ENCODE measurements around the gene RPL15.

RPL15 gene

DNA sequence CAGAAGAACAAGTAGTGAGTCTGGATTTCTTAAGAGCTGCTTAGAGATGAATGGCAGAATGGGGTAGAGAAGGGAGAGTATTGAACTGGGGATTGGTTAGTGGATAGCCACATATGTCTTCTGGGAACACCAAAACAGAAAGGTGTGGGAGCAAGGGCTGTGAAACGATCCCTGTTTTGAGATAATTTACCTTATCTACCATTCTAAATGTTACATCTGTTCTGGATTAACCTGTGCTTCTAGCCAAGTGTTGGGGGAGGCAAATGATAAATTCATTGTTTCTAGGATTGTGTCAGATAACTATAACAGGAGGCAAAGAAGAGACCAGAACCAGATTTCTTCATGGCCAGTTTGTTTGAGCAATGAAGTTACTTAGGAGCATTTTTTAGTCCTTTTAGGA is 36.6 kb downstream of the RPL15 start:
- FAIRE-seq: no peak
- TF ChIP-seq SPI1 (IDR thresholded peaks at IDR 0.05; ENCODE audit: low read depth, low read length): no peak
- no peak for TF ChIP-seq TAF1 (IDR thresholded peaks at IDR 0.05; ENCODE audit: low read depth, low read length)
- no peak for TF ChIP-seq POLR2A (IDR thresholded peaks at IDR 0.05; ENCODE audit: low read depth, low read length)
- TF ChIP-seq PAX5 (IDR thresholded peaks at IDR 0.05; ENCODE audit: insufficient read depth, low read length, severe bottlenecking): no peak
- TF ChIP-seq POLR2AphosphoS5 (IDR thresholded peaks at IDR 0.05; ENCODE audit: low read depth, low read length): no peak
- TF ChIP-seq POU2F2 (IDR thresholded peaks at IDR 0.05; ENCODE audit: low read depth, low read length): no peak

DNA sequence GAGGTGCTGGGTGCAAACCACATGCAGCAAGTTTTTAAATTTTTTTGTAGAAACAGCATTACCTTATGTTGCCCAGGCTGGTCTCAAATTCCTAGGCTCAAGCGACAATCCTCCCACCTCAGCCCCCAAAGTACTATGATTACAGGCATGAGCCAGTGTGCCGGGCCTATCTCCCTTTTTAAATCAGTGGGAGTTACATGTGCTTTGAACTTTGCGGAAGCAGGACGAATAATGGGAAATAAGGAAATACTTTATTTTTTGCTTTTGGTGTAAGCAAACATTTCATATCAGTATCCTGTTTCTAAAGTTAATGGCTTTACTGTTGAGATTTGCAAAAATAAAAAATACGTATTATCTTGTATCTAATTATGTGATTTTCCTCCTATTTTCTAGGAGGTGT is 37.2 kb downstream of the RPL15 start:
- DNase-seq (ENCODE audit: insufficient read length, low spot score) (no peak), FAIRE-seq (no peak)
- no peak for TF ChIP-seq POLR2AphosphoS5 (IDR thresholded peaks at IDR 0.05; ENCODE audit: low read depth, low read length)
- TF ChIP-seq PAX5 (IDR thresholded peaks at IDR 0.05; ENCODE audit: insufficient read depth, low read length, severe bottlenecking): no peak
- TF ChIP-seq SPI1 (IDR thresholded peaks at IDR 0.05; ENCODE audit: low read depth, low read length): no peak
- no peak for TF ChIP-seq TAF1 (IDR thresholded peaks at IDR 0.05; ENCODE audit: low read depth, low read length)
- no peak for TF ChIP-seq POU2F2 (IDR thresholded peaks at IDR 0.05; ENCODE audit: low read depth, low read length)
- no peak for TF ChIP-seq POLR2A (IDR thresholded peaks at IDR 0.05; ENCODE audit: low read depth, low read length)

More for the DNA sequence above, 36.6 kb downstream of the RPL15 start:
- DNase-seq (ENCODE audit: insufficient read length, low spot score): no peak

DNA sequence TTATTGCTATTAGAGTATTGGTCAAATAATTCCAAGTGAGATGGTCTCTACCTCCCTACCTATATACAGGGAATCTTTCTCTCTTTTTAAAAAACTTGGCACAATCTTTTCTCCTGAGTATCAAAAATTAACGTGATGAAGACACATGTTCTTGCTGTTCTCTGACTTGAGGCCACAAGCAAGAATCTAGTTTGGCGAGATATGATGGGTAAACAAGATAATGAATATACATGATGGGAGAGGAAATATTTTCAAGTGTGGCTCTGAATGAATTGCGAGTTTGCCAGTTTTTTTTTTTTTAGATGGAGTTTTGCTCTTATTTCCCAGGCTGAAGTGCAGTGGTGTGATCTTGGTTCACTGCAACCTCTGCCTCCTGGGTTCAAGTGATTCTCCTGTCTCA is 39.8 kb downstream of the RPL15 start:
- TF ChIP-seq TAF1 (IDR thresholded peaks at IDR 0.05; ENCODE audit: low read depth, low read length) (no peak), POU2F2 (IDR thresholded peaks at IDR 0.05; ENCODE audit: low read depth, low read length) (no peak), POLR2AphosphoS5 (IDR thresholded peaks at IDR 0.05; ENCODE audit: low read depth, low read length) (no peak), PAX5 (IDR thresholded peaks at IDR 0.05; ENCODE audit: insufficient read depth, low read length, severe bottlenecking) (no peak), POLR2A (IDR thresholded peaks at IDR 0.05; ENCODE audit: low read depth, low read length) (no peak), SPI1 (IDR thresholded peaks at IDR 0.05; ENCODE audit: low read depth, low read length) (no peak)
- no peak for FAIRE-seq
- DNase-seq (ENCODE audit: insufficient read length, low spot score): no peak

DNA sequence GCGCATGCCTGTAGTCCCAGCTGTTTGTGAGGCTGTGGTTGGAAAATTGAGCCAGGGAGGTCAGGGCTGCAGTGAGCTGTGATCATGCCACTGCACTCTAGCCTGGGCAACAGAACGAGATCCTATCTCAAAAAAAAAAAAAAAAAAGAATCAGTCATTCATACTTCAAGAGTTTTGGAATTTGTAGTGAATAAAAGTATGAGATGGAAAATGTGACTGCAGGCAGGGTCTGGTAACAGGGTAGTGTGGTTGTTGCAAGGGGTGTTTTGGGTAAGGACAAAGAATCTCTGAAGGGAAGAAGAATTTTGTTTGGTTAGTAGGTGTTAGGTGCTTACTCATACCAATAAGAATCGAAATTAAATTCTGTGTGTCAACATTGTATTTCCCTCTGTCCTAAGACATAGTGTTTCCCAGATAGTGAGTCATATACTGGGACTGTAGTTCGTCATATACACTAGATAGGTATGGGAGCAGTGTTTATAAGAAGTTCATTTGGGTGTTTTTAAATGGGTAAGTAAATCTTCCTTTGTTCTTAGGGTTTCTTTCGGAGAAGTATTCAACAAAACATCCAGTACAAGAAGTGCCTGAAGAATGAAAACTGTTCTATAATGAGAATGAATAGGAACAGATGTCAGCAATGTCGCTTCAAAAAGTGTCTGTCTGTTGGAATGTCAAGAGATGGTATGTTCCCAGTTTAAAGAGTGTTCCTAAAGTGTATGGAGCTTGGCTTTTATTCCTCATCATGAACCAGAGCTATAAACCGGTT is 42.4 kb downstream of the RPL15 start:
- FAIRE-seq (no peak), DNase-seq (ENCODE audit: insufficient read length, low spot score) (no peak)
- TF ChIP-seq TAF1 (IDR thresholded peaks at IDR 0.05; ENCODE audit: low read depth, low read length) (no peak), PAX5 (IDR thresholded peaks at IDR 0.05; ENCODE audit: insufficient read depth, low read length, severe bottlenecking) (no peak), POU2F2 (IDR thresholded peaks at IDR 0.05; ENCODE audit: low read depth, low read length) (no peak), SPI1 (IDR thresholded peaks at IDR 0.05; ENCODE audit: low read depth, low read length) (no peak), POLR2AphosphoS5 (IDR thresholded peaks at IDR 0.05; ENCODE audit: low read depth, low read length) (no peak), POLR2A (IDR thresholded peaks at IDR 0.05; ENCODE audit: low read depth, low read length) (no peak)

DNA sequence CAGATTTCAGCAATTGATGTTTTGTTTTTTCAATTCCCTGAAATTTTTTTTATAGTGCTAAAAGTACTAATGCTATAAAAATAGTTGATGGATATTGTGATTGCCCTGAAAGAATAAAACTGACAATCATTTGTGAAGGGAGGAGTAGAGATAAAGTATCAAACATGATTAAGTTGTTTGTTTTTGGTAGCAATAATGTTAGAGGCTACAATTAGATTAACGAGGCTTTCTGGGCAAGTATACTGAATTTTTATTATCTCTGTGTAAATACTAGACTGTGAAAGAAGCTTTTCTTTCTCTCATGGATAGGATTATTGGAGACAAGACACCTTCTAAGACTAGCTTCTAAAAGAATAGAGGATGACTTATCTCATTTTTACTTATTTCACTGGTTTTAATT is 43.7 kb downstream of the RPL15 start:
- DNase-seq (ENCODE audit: insufficient read length, low spot score) (no peak), FAIRE-seq (no peak)
- TF ChIP-seq PAX5 (IDR thresholded peaks at IDR 0.05; ENCODE audit: insufficient read depth, low read length, severe bottlenecking) (no peak), TAF1 (IDR thresholded peaks at IDR 0.05; ENCODE audit: low read depth, low read length) (no peak), POLR2AphosphoS5 (IDR thresholded peaks at IDR 0.05; ENCODE audit: low read depth, low read length) (no peak)

DNA sequence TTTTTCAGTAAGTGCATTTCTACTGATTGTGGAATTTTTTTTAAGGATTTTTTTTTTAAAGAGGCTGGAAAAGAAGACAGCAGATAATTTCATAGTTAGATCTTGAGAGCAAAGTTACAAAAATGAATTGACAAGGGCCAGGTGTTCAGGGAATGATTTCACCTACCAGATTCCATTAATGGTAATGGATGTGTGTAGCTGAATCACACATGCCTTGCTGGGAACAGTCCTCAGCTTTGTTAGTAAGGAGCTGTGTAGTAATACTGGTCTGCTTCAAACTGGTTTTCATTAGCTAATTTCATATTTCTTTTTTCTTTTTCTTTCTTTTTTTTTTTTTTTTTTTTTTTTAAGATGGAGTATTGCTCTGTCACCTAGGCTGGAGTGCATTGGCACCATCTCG is 44.1 kb downstream of the RPL15 start:
- DNase-seq (ENCODE audit: insufficient read length, low spot score): no peak
- TF ChIP-seq POLR2AphosphoS5 (IDR thresholded peaks at IDR 0.05; ENCODE audit: low read depth, low read length) (no peak), PAX5 (IDR thresholded peaks at IDR 0.05; ENCODE audit: insufficient read depth, low read length, severe bottlenecking) (no peak), TAF1 (IDR thresholded peaks at IDR 0.05; ENCODE audit: low read depth, low read length) (no peak)
- FAIRE-seq: no peak

DNA sequence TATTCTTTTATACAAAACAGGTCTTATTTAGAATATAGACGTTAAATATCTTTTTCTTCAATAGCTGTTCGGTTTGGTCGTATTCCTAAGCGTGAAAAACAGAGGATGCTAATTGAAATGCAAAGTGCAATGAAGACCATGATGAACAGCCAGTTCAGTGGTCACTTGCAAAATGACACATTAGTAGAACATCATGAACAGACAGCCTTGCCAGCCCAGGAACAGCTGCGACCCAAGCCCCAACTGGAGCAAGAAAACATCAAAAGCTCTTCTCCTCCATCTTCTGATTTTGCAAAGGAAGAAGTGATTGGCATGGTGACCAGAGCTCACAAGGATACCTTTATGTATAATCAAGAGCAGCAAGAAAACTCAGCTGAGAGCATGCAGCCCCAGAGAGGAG is 45.0 kb downstream of the RPL15 start:
- DNase-seq (ENCODE audit: insufficient read length, low spot score) (no peak), FAIRE-seq (no peak)

DNA sequence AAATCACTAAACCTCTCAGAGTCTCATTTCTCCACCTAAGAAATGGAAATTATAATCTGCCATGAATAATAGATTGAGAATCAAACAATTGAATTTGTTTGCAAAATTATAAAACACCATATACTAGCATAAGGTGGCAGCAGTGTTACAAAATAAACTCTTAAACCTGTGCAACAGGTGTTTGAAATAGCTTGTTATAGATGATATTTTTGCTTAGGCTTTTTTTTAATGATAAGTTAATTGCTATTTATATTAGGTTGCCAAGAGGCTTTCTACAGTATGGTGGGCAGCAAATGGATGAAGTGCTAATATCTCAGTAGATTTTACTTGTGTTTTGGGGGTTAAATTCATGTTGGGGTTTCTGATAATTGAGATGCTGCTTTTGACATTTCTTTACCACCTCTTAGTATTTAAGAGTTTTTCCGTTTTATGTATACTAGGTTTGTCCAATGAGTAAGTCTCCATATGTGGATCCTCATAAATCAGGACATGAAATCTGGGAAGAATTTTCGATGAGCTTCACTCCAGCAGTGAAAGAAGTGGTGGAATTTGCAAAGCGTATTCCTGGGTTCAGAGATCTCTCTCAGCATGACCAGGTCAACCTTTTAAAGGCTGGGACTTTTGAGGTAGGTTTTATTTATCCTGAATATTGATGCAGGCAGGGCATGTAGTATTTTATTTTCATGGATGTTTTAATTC is 47.8 kb downstream of the RPL15 start:
- TF ChIP-seq POLR2A (IDR thresholded peaks at IDR 0.05; ENCODE audit: low read depth, low read length) (no peak), POU2F2 (IDR thresholded peaks at IDR 0.05; ENCODE audit: low read depth, low read length) (no peak), POLR2AphosphoS5 (IDR thresholded peaks at IDR 0.05; ENCODE audit: low read depth, low read length) (no peak), TAF1 (IDR thresholded peaks at IDR 0.05; ENCODE audit: low read depth, low read length) (no peak), SPI1 (IDR thresholded peaks at IDR 0.05; ENCODE audit: low read depth, low read length) (no peak), PAX5 (IDR thresholded peaks at IDR 0.05; ENCODE audit: insufficient read depth, low read length, severe bottlenecking) (no peak)
- DNase-seq (ENCODE audit: insufficient read length, low spot score): no peak
- FAIRE-seq: no peak

More for the DNA sequence above, 45.0 kb downstream of the RPL15 start:
- no peak for TF ChIP-seq POU2F2 (IDR thresholded peaks at IDR 0.05; ENCODE audit: low read depth, low read length)
- no peak for TF ChIP-seq POLR2AphosphoS5 (IDR thresholded peaks at IDR 0.05; ENCODE audit: low read depth, low read length)
- TF ChIP-seq POLR2A (IDR thresholded peaks at IDR 0.05; ENCODE audit: low read depth, low read length): no peak

DNA sequence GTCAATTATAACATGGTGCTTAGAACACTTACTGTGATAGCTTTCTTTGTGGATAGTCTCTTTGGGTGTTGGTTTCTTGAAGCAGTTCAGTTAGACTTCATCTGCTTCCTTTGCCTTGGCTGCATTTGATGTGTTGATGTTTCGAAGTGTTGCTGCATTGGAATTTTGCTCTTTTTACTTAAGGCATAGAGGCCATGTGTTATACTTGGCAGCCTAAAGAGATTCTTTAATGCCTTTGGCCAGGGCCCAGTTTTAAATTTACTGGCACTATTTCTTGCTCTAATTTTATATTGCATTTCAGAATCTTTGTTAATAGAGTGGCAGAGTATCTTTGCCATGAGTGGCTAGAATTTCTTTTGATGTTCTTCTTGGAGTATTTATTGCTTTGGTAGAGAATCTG is 49.4 kb downstream of the RPL15 start:
- TF ChIP-seq SPI1 (IDR thresholded peaks at IDR 0.05; ENCODE audit: low read depth, low read length) (no peak), POLR2A (IDR thresholded peaks at IDR 0.05; ENCODE audit: low read depth, low read length) (no peak), POLR2AphosphoS5 (IDR thresholded peaks at IDR 0.05; ENCODE audit: low read depth, low read length) (no peak), PAX5 (IDR thresholded peaks at IDR 0.05; ENCODE audit: insufficient read depth, low read length, severe bottlenecking) (no peak), TAF1 (IDR thresholded peaks at IDR 0.05; ENCODE audit: low read depth, low read length) (no peak), POU2F2 (IDR thresholded peaks at IDR 0.05; ENCODE audit: low read depth, low read length) (no peak)
- no peak for DNase-seq (ENCODE audit: insufficient read length, low spot score)
- no peak for FAIRE-seq

All from GM12891 (cell line).